KBM-7 (cell line): ENCODE results near the gene TIMM50.
"Not testable (repeated sequence)": the region's sequence is repeated elsewhere in the genome, so short reads cannot be mapped to it uniquely, and the experiment has no call there.

Experiments used
- DNase-seq: peaks from one replicate; pipeline ENCODE4 v3.0.0-alpha.2; 2015
- in situ Hi-C: fragments of 300-500 bp; cut with MboI; formaldehyde crosslinking; loops from 2 replicates; pipeline ENCODE4 v1.14.3; 2020; ENCODE audit warnings: low sequenced_read_pairs, low pct_unique_long_range_greater_than_20kb, mixed read lengths

Gene TIMM50

GRCh38 chr19:39480337-39481228, at the start of gene TIMM50:
TSS of gene TIMM50 (plus strand) at chr19:39480838. CDS start at chr19:39480854, 16 bp downstream.
- in situ Hi-C loops, result no loop called here
- peak; percentile 96 for DNase-seq

- in situ Hi-C loops, result no loop called here
- no peak for DNase-seq
These were observed 48.0 kb upstream of the TIMM50 start for GRCh38 chr19:39432677-39433025.

- DNase-seq, result no peak
- in situ Hi-C loops, result no loop called here
These were observed 47.1 kb upstream of the TIMM50 start for GRCh38 chr19:39433480-39434079.

- in situ Hi-C loops, result no loop called here
- no peak for DNase-seq
These were observed 46.2 kb upstream of the TIMM50 start for GRCh38 chr19:39434123-39435076.

- DNase-seq, result peak; percentile 98
- in situ Hi-C loops, result no loop called here
These were observed 44.9 kb upstream of the TIMM50 start, which contains the start of gene RPS16 for GRCh38 chr19:39435499-39436349. TSS of gene RPS16 (minus strand) at chr19:39435949. CDS start at chr19:39435895, 54 bp downstream.

GRCh38 chr19:39436350-39436716, 44.3 kb upstream of the TIMM50 start:
- in situ Hi-C loops, result no loop called here
- no peak for DNase-seq

- no peak for DNase-seq
These were observed 42.2 kb upstream of the TIMM50 start for GRCh38 chr19:39438270-39438934.

GRCh38 chr19:39444598-39445195, 35.9 kb upstream of the TIMM50 start:
- DNase-seq, result peak; percentile 21
- in situ Hi-C loops, result no loop called here

More at GRCh38 chr19:39438270-39438934, 42.2 kb upstream of the TIMM50 start:
- in situ Hi-C loops, result no loop called here

GRCh38 chr19:39445196-39446111, 35.2 kb upstream of the TIMM50 start, which contains the start of gene SUPT5H:
TSS of gene SUPT5H (plus strand) at chr19:39445582. CDS start at chr19:39445891, 309 bp downstream.
- in situ Hi-C loops, result no loop called here
- peak; percentile 97 for DNase-seq

GRCh38 chr19:39446365-39447084, 34.1 kb upstream of the TIMM50 start:
- in situ Hi-C loops, result no loop called here
- no peak for DNase-seq

GRCh38 chr19:39448271-39448670, 32.4 kb upstream of the TIMM50 start:
- in situ Hi-C loops, result no loop called here
- peak; percentile 40 for DNase-seq

GRCh38 chr19:39449116-39449797, 31.4 kb upstream of the TIMM50 start:
- no peak for DNase-seq
- in situ Hi-C loops, result no loop called here

- DNase-seq, in situ Hi-C loops: not testable (repeated sequence)
These were observed 29.4 kb upstream of the TIMM50 start for GRCh38 chr19:39451257-39451656.

GRCh38 chr19:39463403-39463802, 17.2 kb upstream of the TIMM50 start:
- in situ Hi-C loops, result no loop called here
- DNase-seq, result no peak

GRCh38 chr19:39465956-39466747, 14.5 kb upstream of the TIMM50 start:
- in situ Hi-C loops, result no loop called here
- DNase-seq, result no peak
